ENCODE measurements around the gene CRYM. TPM values are rescaled to one million over a fixed set of nuclear protein-coding genes. Genes with fewer than 3 reads are reported as not detected.

Gene CRYM
- total RNA-seq, 1 experiment from 2014 or later, result 2.6 TPM

DNA sequence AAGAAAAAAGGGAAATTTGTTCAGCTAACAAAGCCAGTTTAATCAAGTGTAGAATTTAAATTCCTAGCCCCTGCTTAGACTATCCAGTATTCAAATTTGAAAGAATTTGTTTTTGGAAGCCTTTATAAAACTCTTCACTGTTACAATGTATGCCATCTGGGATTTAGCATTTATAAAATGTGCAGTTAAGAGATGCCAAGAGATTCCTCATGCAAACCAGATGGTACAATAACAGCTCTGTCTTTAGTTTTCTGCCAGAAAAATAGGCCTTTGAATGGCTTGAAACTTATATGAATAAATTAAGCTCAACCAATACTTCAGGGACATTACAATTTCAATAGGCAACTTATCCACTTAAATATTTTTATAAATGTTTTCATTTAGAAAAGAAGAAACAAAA is 51.3 kb downstream of the CRYM start:
- DNase-seq (ENCODE audit: low read depth, low spot score), result peak; percentile 73

DNA sequence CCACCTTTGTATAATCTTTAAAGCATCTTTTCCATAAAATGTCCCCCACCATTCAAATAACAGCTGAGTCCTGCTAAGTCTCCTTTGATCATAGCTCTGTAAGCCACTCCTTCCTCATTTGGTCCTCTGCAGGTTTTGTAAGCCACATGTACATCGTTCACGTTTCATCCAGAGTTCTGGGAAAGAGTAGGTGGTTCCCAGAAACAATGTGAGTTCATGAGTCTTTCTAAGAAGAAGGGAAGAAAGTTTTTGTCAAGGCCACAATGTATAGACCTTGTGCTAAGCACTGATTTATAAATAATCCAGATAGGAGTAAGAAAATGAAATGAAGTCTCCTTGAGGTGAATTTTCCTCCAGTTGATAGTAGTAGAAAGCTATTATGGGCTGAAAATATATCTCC is 53.3 kb downstream of the CRYM start:
- in situ Hi-C loops (cut with HindIII; ENCODE audit: low pct_unique_long_range_greater_than_20kb, low sequenced_read_pairs), result no loop called here
- DNase-seq (ENCODE audit: low read depth, low spot score), result no peak

More for the DNA sequence above, 51.3 kb downstream of the CRYM start:
- in situ Hi-C loops (cut with HindIII; ENCODE audit: low pct_unique_long_range_greater_than_20kb, low sequenced_read_pairs), result no loop called here

DNA sequence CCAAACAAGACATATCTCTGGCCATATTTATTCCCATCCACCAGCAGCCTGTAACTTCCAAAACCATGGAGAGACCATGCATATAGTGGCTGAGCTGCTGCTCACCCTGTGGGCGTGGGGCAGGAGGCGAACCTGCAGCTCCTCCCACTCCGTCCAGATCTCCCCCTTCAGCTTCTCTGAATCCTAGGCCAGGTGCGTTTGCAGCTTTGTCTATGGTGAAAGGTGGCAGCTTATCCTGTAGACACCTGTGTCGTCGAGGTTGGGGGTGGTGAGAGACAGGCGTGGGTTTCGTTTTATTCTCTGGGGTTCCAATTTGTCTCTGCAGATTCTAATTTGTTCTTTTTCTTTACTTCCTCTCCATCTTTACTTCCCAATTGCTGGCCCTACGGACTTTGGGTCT is 54.3 kb downstream of the CRYM start:
- in situ Hi-C loops (cut with HindIII; ENCODE audit: low pct_unique_long_range_greater_than_20kb, low sequenced_read_pairs), result no loop called here
- DNase-seq (ENCODE audit: low read depth, low spot score), result no peak

DNA sequence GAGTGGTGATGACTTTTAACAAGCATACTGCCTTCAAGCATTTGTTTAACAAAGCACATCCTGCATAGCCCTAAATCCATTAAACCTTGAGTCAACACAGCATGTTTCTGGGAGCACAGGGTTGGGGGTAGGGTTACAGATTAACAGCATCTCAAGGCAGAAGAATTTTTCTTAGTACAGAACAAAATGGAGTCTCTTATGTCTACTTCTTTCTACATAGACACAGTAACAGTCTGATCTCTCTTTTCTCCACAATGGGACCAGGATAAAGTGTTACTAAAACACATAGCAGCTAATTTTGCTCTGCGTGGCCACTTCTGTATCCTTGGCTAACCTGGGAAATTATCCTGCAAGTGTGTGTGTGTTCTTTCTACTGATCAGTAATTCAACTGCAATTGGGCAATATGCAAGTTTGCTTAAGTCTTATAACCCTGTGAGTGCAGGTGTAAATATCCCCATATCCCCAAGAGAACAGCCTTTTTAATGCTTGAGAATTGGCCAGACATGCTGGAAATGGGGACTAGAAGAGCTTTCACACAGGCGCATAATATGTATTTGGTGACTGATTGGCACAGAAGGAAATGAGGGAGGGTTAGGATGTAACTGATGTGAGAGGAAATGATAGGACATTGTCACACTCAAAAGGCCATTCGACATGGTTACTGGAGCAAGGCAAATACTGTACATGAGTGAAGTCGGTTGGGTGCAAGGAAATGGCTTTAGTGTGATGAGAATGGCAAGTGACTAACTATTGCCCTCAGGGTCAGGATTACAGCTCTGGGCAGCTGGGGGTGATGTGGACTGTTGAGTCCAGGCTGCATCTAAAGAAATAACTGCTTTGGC is 55.4 kb downstream of the CRYM start:
- DNase-seq (ENCODE audit: low read depth, low spot score), result no peak
- in situ Hi-C loops (cut with HindIII; ENCODE audit: low pct_unique_long_range_greater_than_20kb, low sequenced_read_pairs), result no loop called here

DNA sequence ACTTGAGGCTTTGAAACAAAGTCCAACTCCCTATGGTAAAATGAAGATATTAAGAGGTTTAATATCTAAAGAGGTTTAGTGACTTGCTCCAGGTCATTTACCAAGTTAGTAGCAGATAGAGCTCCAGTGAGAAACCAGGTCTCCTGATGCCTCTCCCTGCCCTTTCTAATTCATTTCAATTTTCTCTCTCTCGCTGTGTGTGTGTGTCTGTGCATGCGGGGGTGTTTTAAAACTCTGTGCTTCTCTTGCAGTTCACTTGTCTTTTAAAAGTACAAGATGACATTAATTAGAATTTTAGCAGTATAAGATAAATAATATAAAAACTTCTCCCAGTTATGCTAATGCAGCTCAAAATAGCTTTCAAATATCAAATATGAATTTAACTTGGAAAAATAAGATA is 58.5 kb downstream of the CRYM start:
- in situ Hi-C loops (cut with HindIII; ENCODE audit: low pct_unique_long_range_greater_than_20kb, low sequenced_read_pairs), result no loop called here
- no peak for DNase-seq (ENCODE audit: low read depth, low spot score)

DNA sequence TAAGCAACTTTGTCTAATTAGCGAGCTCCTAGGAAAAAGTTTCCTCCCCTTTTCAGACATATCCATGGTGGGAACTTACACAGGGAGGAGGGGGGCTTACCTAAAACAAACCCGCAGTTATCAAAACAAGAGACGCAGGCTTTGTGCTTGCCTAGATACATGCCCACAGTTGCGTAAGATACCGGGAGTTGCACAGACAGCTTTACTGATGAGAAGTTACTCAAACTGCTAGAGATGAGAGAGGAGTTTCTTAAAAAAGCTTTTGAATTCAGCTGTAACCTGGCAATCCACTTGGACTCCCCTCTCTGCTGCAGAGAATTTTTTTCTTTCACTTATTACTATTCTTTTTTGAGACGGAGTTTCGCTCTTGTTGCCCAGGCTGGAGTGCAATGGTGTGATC is 59.9 kb downstream of the CRYM start:
- in situ Hi-C loops (cut with HindIII; ENCODE audit: low pct_unique_long_range_greater_than_20kb, low sequenced_read_pairs), result no loop called here
- no peak for DNase-seq (ENCODE audit: low read depth, low spot score)

DNA sequence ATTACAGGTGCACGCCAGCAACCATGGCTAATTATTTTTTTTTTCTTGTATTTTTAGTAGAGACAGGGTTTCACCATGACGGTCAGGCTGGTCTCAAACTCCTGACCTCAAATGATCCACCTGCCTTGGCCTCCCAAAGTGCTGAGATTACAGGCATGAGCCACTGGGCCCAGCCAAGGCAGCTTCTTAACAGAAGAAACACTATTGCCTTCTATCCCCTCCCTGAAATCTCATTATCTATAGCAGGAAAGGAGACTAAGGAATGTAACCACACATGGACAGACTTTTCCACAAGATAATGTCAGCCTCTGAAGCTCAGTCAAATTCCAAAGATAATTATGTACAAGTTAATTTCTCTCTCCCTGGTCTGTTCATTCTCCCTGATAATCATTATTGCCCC is 61.0 kb downstream of the CRYM start:
- in situ Hi-C loops (cut with HindIII; ENCODE audit: low pct_unique_long_range_greater_than_20kb, low sequenced_read_pairs), result no loop called here
- no peak for DNase-seq (ENCODE audit: low read depth, low spot score)

DNA sequence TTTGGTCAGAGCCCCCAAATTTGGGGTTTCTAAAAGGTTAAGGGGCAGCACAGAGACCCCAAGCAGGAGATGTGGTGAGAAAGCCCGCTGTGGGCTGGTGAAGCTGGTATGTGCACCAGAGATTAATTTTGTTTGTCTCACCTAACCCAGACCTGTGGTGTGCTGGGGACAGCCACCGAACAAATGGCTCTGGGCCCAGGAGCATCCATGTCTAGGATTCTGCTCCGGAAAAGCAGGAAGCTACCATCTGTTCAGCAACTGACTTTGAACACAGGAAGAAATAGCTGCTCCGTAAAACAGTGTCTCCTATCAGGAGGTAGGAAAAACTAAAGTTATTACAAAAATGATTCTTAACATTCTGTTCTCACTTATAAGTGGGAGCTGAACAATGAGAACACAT is 64.0 kb downstream of the CRYM start:
- in situ Hi-C loops (cut with HindIII; ENCODE audit: low pct_unique_long_range_greater_than_20kb, low sequenced_read_pairs), result no loop called here
- no peak for DNase-seq (ENCODE audit: low read depth, low spot score)

DNA sequence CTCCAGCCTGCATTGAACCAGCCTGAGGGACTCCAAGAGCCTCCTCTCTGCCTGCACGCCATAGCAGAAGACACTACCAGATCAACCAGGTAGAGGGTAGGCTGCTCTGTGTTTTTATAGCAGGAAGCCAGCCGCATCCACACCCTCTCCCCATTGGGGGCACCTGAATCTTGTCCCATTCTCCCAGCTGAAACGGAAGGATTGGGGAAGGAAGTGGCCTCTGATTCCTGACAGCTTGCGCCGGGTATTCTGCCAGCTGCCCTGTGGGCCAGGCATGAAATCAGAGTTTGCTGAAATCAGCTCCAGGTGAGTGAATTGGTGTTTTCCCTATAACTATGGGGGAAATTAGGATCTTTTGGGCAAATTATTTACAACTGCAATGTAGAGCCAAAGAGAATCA is 66.6 kb downstream of the CRYM start, which contains the start of gene ZP2:
Gene ZP2 (minus strand): TSS at position 89 of the 400 bp plus-strand sequence. CDS start 27 bp downstream, at position 62.
- in situ Hi-C loops (cut with HindIII; ENCODE audit: low pct_unique_long_range_greater_than_20kb, low sequenced_read_pairs), result no loop called here
- DNase-seq (ENCODE audit: low read depth, low spot score), result no peak

Other genes with a start within 250 kb of the CRYM start
- gene DNAH3, start 127.4 kb downstream of the CRYM start, total RNA-seq (2014; rRNA removed; shearing (Covaris generic)), result under 0.01 and 0.05 TPM in 2 replicates
- gene LDAF1, start 119.6 kb downstream of the CRYM start, total RNA-seq (2014; rRNA removed; shearing (Covaris generic)), result 14.1 and 17.3 TPM in 2 replicates
- gene ZP2, start 66.7 kb downstream of the CRYM start, total RNA-seq (2014; rRNA removed; shearing (Covaris generic)), result not detected in 2 replicates
- not detected in 2 replicates for gene ANKS4B, start 44.6 kb downstream of the CRYM start, total RNA-seq (2014; rRNA removed; shearing (Covaris generic))